ENCODE data around the gene RXRG. TPM values are rescaled to one million over a fixed set of nuclear protein-coding genes. Genes with fewer than 3 reads are reported as not detected.
"Not testable (repeated sequence)": the region's sequence is repeated elsewhere in the genome, so short reads cannot be mapped to it uniquely, and the experiment has no call there.

The RXRG gene
- total RNA-seq, 1 experiment from 2014 or later: not detected

- intact Hi-C loops (cut with micrococcal nuclease): loop anchor here (10.0 kb wide), 1 partner anchor 1215 kb away; no protein-coding TSS in a partner anchor
- not testable (repeated sequence) for ATAC-seq
Measured at GRCh38 chr1:165459683-165460082, 14.8 kb upstream of the RXRG start.

GRCh38 chr1:165456861-165457260 is 11.9 kb upstream of the RXRG start:
- peaks cover 50% of the 10 kb centered on the region for H3K27me3 ChIP-seq (ENCODE audit: insufficient read depth, low read length)
- ChIA-PET CTCF (no interaction called here), POLR2A (no interaction called here), RAD21 (ENCODE audit: low non-redundant PET in 1 of 2, low total read pairs in 2 of 2, uncharacterized antibody in 2 of 2, unreplicated experiment in 2 of 2) (no interaction called here)
- intact Hi-C loops (cut with micrococcal nuclease): loop anchor here (10.0 kb wide), 1 partner anchor 1212 kb away; no protein-coding TSS in a partner anchor
- H3K79me2 ChIP-seq (ENCODE audit: insufficient read depth, low read length): no peaks in the 10 kb centered on the region
- no peaks in the 10 kb centered on the region for H3K9me3 ChIP-seq (ENCODE audit: control insufficient read depth in 1 of 2, insufficient read depth in 1 of 2, low read depth in 1 of 2, low read length in 2 of 2)
- DNase-seq (ENCODE audit: low read depth, low spot score) (no peak), ATAC-seq (no peak)
- H3K36me3 ChIP-seq (ENCODE audit: control insufficient read depth in 1 of 2, insufficient read depth in 2 of 2, low read length in 2 of 2): no peaks in the 10 kb centered on the region
- H3K4me3 ChIP-seq (replicated peaks in 1 of 2; ENCODE audit: low read depth in 1 of 2, low read length in 2 of 2): no peak overlapping the region
- no peak overlapping the region for H3K27ac ChIP-seq (ENCODE audit: low read depth, low read length)
- no peak overlapping the region for H3K4me2 ChIP-seq (ENCODE audit: low read length)
- BruUV-seq (replicated peaks): no TSS peak
- H3K9ac ChIP-seq (ENCODE audit: low read length): no peak overlapping the region
- no peaks in the 10 kb centered on the region for H4K20me1 ChIP-seq (ENCODE audit: insufficient read depth)
- no peaks in the 10 kb centered on the region for H3K4me1 ChIP-seq (ENCODE audit: control insufficient read depth in 1 of 2, insufficient read depth in 2 of 2, low read length in 2 of 2)
- no peak overlapping the region for H2AFZ ChIP-seq (ENCODE audit: low read depth, low read length, poor library complexity, severe bottlenecking)
- H3K9me2 ChIP-seq (ENCODE audit: insufficient read depth): no peaks in the 10 kb centered on the region
- TF ChIP-seq TCF7L2 (IDR thresholded peaks at IDR 0.05; ENCODE audit: borderline replicate concordance, extremely low read depth, insufficient read depth, insufficient read length): no peak
- no peak for TF ChIP-seq EZH2 (IDR thresholded peaks at IDR 0.05)
- no peak for TF ChIP-seq YY1 (IDR thresholded peaks at IDR 0.05; ENCODE audit: extremely low read depth, insufficient replicate concordance, low read depth, low read length)
- TF ChIP-seq ATF3 (IDR thresholded peaks at IDR 0.05): no peak
- no peak for TF ChIP-seq CTCF (IDR thresholded peaks at IDR 0.05 in 2 of 3, conservative IDR thresholded peaks at IDR 0.05 in 1 of 3; ENCODE audit: borderline replicate concordance in 1 of 3, insufficient read depth in 1 of 3, low read depth in 2 of 3, low read length in 2 of 3)
- TF ChIP-seq, protein P1, sequence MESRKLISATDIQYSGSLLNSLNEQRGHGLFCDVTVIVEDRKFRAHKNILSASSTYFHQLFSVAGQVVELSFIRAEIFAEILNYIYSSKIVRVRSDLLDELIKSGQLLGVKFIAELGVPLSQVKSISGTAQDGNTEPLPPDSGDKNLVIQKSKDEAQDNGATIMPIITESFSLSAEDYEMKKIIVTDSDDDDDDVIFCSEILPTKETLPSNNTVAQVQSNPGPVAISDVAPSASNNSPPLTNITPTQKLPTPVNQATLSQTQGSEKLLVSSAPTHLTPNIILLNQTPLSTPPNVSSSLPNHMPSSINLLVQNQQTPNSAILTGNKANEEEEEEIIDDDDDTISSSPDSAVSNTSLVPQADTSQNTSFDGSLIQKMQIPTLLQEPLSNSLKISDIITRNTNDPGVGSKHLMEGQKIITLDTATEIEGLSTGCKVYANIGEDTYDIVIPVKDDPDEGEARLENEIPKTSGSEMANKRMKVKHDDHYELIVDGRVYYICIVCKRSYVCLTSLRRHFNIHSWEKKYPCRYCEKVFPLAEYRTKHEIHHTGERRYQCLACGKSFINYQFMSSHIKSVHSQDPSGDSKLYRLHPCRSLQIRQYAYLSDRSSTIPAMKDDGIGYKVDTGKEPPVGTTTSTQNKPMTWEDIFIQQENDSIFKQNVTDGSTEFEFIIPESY (IDR thresholded peaks at IDR 0.05; ENCODE audit: extremely low read depth, insufficient replicate concordance, low read length): no peak
- TF ChIP-seq ZNF274 (IDR thresholded peaks at IDR 0.05; ENCODE audit: low read depth, low read length): no peak
- TF ChIP-seq POLR2AphosphoS5 (IDR thresholded peaks at IDR 0.05; ENCODE audit: low read depth, low read length): no peak
- TF ChIP-seq EGR1 (IDR thresholded peaks at IDR 0.05; ENCODE audit: low read depth): no peak
- no peak for TF ChIP-seq EZH2phosphoT487 (IDR thresholded peaks at IDR 0.05; ENCODE audit: borderline replicate concordance)
- no peak for TF ChIP-seq SP1 (IDR thresholded peaks at IDR 0.05; ENCODE audit: low read depth)
- no peak for TF ChIP-seq CEBPB (IDR thresholded peaks at IDR 0.05; ENCODE audit: low read depth)
- no peak for TF ChIP-seq MAX (IDR thresholded peaks at IDR 0.05)
- TF ChIP-seq POLR2A (IDR thresholded peaks at IDR 0.05; ENCODE audit: borderline replicate concordance, extremely low read depth, insufficient read depth, insufficient read length): no peak
- TF ChIP-seq SIN3A (IDR thresholded peaks at IDR 0.05; ENCODE audit: low read depth): no peak
- no peak for TF ChIP-seq RAD21 (IDR thresholded peaks at IDR 0.05; ENCODE audit: low read depth)
- no peak for TF ChIP-seq SRF (IDR thresholded peaks at IDR 0.05; ENCODE audit: low read depth)
- TF ChIP-seq CBX3 (IDR thresholded peaks at IDR 0.05; ENCODE audit: low read depth): no peak

More at GRCh38 chr1:165459683-165460082, 14.8 kb upstream of the RXRG start:
- H3K9ac ChIP-seq (ENCODE audit: low read length); CTCF ChIA-PET; H3K27ac ChIP-seq (ENCODE audit: low read depth, low read length); H3K79me2 ChIP-seq (ENCODE audit: insufficient read depth, low read length); DNase-seq (ENCODE audit: low read depth, low spot score); RAD21 ChIA-PET (ENCODE audit: low non-redundant PET in 1 of 2, low total read pairs in 2 of 2, uncharacterized antibody in 2 of 2, unreplicated experiment in 2 of 2); H2AFZ ChIP-seq (ENCODE audit: low read depth, low read length, poor library complexity, severe bottlenecking); H3K4me3 ChIP-seq (replicated peaks in 1 of 2; ENCODE audit: low read depth in 1 of 2, low read length in 2 of 2); POLR2A ChIA-PET; H3K9me2 ChIP-seq (ENCODE audit: insufficient read depth); H3K36me3 ChIP-seq (ENCODE audit: control insufficient read depth in 1 of 2, insufficient read depth in 2 of 2, low read length in 2 of 2); H4K20me1 ChIP-seq (ENCODE audit: insufficient read depth); H3K9me3 ChIP-seq (ENCODE audit: control insufficient read depth in 1 of 2, insufficient read depth in 1 of 2, low read depth in 1 of 2, low read length in 2 of 2); BruUV-seq (replicated peaks); H3K4me1 ChIP-seq (ENCODE audit: control insufficient read depth in 1 of 2, insufficient read depth in 2 of 2, low read length in 2 of 2); H3K4me2 ChIP-seq (ENCODE audit: low read length): not testable (repeated sequence)
- peaks cover 63% of the 10 kb centered on the region for H3K27me3 ChIP-seq (ENCODE audit: insufficient read depth, low read length)

Measured in HCT116 (cell line).